ENCODE measurements around the gene SH3RF3. TPM values are rescaled to one million over a fixed set of nuclear protein-coding genes. Genes with fewer than 3 reads are reported as not detected.
A peak's percentile ranks its signal among the peaks of the same experiment; 100 is the strongest.

Gene SH3RF3
- total RNA-seq, 1 donor from 2014 or later, result 59.5 TPM

DNA sequence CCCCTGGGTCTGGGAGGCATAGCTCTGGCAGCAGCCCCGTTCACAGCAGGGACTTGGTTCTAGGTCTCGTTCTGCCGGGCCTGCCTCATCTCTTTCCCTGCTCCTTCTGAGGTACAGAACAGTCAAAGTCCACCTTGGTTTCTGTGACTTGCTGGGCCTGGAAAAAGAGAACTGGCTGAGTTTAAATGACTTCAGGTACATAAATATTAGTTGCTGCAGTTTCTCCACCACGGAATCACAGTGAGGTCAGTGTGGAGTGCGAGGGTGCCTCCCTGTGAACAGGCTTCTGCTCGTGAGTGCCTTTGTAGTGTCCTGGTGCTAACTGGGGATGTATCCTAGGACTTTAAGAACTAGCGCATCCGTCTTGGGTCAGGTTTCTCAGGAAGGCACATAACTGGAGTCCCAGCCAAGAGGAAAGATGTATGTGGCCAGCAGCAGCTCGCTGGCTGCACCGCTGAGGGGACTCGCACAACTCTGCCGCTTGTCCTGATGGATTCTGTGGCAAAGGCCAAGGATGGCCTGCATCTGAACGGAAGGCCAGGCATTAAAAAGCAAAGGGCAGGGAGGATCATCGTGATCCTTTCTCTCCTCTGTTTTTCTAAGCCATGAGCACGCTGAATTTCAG is 188.6 kb downstream of the SH3RF3 start:
- DNase-seq (ENCODE audit: low spot score), result no peak
- peaks cover 1% of the 10 kb centered on the region for H3K36me3 Mint-ChIP-seq (ENCODE audit: low read depth)
- no peaks in the 10 kb centered on the region for H3K9me3 Mint-ChIP-seq (ENCODE audit: low read depth)
- peaks cover 79% of the 10 kb centered on the region for H3K4me1 Mint-ChIP-seq (ENCODE audit: low read depth)
- H3K27me3 Mint-ChIP-seq (ENCODE audit: low read depth), result no peaks in the 10 kb centered on the region
- TF ChIP-seq, protein P1, sequence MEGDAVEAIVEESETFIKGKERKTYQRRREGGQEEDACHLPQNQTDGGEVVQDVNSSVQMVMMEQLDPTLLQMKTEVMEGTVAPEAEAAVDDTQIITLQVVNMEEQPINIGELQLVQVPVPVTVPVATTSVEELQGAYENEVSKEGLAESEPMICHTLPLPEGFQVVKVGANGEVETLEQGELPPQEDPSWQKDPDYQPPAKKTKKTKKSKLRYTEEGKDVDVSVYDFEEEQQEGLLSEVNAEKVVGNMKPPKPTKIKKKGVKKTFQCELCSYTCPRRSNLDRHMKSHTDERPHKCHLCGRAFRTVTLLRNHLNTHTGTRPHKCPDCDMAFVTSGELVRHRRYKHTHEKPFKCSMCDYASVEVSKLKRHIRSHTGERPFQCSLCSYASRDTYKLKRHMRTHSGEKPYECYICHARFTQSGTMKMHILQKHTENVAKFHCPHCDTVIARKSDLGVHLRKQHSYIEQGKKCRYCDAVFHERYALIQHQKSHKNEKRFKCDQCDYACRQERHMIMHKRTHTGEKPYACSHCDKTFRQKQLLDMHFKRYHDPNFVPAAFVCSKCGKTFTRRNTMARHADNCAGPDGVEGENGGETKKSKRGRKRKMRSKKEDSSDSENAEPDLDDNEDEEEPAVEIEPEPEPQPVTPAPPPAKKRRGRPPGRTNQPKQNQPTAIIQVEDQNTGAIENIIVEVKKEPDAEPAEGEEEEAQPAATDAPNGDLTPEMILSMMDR (IDR thresholded peaks at IDR 0.05), result no peak
- peak overlapping the region; percentile 62 for H3K4me3 Mint-ChIP-seq (ENCODE audit: unreplicated experiment)
- peak overlapping the region; percentile 98 for H3K27ac Mint-ChIP-seq (ENCODE audit: unreplicated experiment)

DNA sequence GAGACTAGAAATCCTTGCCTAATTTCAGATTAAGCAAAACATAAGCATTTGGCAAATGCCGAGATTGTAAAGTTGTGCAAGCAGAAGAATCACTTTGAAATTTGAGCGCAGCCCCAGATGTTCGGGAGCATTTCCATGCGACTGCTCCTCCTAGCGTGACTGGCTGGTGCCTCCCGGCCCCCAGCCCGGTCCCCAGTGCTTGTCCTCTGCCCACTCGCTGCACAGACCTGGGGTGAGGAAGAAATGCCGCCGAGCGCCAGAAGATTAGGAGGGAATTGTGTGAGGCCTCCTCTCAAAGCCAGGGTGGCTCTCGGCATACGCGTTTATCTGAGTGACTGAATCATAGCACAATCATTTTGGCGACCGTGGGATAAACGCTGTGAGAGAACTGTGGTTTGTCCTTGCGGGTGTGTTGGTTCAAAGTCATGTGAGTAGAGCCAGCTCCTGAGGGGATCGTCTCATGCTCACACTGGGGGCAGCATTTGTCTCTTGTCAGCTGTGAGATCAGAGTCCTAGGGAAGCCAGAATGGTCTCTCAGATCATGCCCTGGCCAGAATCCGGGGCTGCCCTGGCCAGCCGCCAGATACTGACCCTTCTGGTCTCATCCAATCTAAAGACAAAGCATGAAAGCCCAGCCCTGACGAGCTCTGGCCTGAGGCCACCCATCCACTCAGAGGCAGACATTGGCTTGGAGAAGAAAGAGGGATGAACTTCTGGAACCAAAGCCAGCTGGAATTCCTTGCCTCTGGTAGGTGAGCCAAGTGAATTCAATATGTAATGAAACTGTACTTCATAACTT is 189.3 kb downstream of the SH3RF3 start:
- Mint-ChIP-seq H3K27ac (ENCODE audit: unreplicated experiment) (peak overlapping the region; percentile 98), H3K4me3 (ENCODE audit: unreplicated experiment) (peak overlapping the region; percentile 62), H3K27me3 (ENCODE audit: low read depth) (no peaks in the 10 kb centered on the region), H3K9me3 (ENCODE audit: low read depth) (no peaks in the 10 kb centered on the region), H3K4me1 (ENCODE audit: low read depth) (peaks cover 86% of the 10 kb centered on the region), H3K36me3 (ENCODE audit: low read depth) (peaks cover 1% of the 10 kb centered on the region)
- DNase-seq (ENCODE audit: low spot score), result no peak
- TF ChIP-seq, protein P1 (IDR thresholded peaks at IDR 0.05), result peak; percentile 72

DNA sequence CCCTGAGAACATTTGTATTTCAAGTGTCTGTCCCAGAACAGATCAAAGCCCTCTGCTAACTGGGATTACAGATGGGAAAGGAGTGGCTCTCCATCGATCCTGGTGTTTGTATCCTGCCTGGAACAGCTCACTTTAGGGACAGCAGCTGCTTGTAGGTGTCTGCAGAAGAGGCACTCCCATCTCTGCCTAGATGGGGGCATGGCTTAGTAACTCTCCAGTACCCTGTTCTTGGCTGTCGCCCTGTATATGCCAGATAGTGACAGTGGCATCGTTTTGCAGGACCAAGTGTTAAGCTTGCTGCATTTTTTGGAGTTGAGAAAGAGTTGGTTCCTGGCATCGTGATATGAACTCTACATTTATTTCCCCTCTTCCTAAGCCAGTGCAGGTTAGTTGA is 189.9 kb downstream of the SH3RF3 start:
- Mint-ChIP-seq H3K27ac (ENCODE audit: unreplicated experiment) (peak overlapping the region; percentile 98), H3K4me1 (ENCODE audit: low read depth) (peaks cover 86% of the 10 kb centered on the region), H3K9me3 (ENCODE audit: low read depth) (no peaks in the 10 kb centered on the region), H3K36me3 (ENCODE audit: low read depth) (no peaks in the 10 kb centered on the region), H3K27me3 (ENCODE audit: low read depth) (no peaks in the 10 kb centered on the region), H3K4me3 (ENCODE audit: unreplicated experiment) (peak overlapping the region; percentile 62)
- TF ChIP-seq, protein P1 (IDR thresholded peaks at IDR 0.05), result no peak
- DNase-seq (ENCODE audit: low spot score), result no peak

DNA sequence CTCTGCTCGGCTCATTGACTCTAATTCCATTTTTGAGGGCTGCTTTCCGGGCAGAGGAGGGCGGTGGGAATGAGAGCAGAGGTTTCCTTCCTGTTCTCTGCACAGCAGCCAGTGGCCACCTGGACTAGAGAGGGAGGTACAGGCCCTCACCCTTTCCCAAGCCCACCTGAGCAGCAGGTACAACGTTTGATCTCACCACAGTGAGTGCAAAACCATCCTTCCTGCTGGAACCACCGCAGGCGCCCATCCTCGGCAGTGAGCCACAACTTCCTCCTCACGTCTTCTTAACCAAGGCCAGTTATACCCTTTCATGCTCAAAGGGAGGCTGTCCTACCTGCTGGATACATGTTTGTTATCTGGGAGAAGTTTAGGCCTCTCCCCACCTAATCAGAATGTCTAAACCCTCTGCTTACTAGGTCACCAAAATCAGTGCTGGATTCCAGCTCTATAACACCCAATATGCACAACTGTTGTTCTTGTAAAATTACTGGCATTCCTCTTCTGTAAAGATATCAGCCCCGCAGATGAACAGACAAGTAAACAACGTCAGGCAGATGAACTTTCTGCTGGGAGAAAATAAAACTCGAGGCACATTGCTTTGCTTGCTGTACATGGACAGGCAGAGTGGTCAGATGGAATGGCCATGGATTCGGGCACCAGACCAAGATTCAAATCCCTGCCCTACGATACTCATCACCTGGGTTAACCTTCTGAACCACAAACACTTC is 191.4 kb downstream of the SH3RF3 start:
- H3K36me3 Mint-ChIP-seq (ENCODE audit: low read depth), result no peaks in the 10 kb centered on the region
- TF ChIP-seq, protein P1 (IDR thresholded peaks at IDR 0.05), result no peak
- H3K4me3 Mint-ChIP-seq (ENCODE audit: unreplicated experiment), result no peak overlapping the region
- no peaks in the 10 kb centered on the region for H3K9me3 Mint-ChIP-seq (ENCODE audit: low read depth)
- no peaks in the 10 kb centered on the region for H3K27me3 Mint-ChIP-seq (ENCODE audit: low read depth)
- peaks cover 97% of the 10 kb centered on the region for H3K4me1 Mint-ChIP-seq (ENCODE audit: low read depth)
- peak; percentile 59 for DNase-seq (ENCODE audit: low spot score)
- H3K27ac Mint-ChIP-seq (ENCODE audit: unreplicated experiment), result peak overlapping the region; percentile 98

DNA sequence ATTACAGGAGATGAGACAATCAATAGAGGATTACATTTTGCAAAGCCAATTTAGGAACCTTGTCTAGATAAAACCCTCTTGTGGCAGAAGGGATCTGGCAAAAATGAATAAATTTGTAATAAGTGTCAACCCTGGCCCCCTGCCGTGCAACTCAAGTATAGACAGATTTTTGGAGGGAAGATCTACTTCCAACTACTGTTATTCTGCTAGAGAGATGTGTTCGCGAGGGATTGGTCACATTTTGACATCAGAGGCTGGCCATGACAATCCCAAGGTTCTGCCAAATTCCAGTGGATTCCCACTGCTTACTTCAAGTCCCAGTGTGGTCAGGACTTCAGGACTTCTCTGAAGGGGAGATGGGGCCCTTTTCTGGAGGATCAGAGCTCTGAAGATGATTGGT is 192.6 kb downstream of the SH3RF3 start:
- Mint-ChIP-seq H3K27ac (ENCODE audit: unreplicated experiment) (peak overlapping the region; percentile 96), H3K4me1 (ENCODE audit: low read depth) (peaks cover 99% of the 10 kb centered on the region), H3K9me3 (ENCODE audit: low read depth) (no peaks in the 10 kb centered on the region), H3K4me3 (ENCODE audit: unreplicated experiment) (peak overlapping the region; percentile 53), H3K36me3 (ENCODE audit: low read depth) (no peaks in the 10 kb centered on the region), H3K27me3 (ENCODE audit: low read depth) (no peaks in the 10 kb centered on the region)
- DNase-seq (ENCODE audit: low spot score), result no peak
- TF ChIP-seq, protein P1 (IDR thresholded peaks at IDR 0.05), result no peak

Data from chondrocyte (in vitro differentiated cells).